ENCODE data around the gene HOXA6. TPM values are rescaled to one million over a fixed set of nuclear protein-coding genes. Genes with fewer than 3 reads are reported as not detected.

The HOXA6 gene
- total RNA-seq, 1 donor from 2014 or later, result not detected

- no peak overlapping the region for H3K4me3 Mint-ChIP-seq
- H3K27me3 Mint-ChIP-seq (ENCODE audit: insufficient read depth), result peaks cover 33% of the 10 kb centered on the region
- intact Hi-C loops (cut with micrococcal nuclease), result no loop called here
- H3K9me3 Mint-ChIP-seq, result no peaks in the 10 kb centered on the region
- H3K27ac Mint-ChIP-seq, result no peak overlapping the region
- H3K36me3 Mint-ChIP-seq (ENCODE audit: low read depth), result peaks cover 3% of the 10 kb centered on the region
- no peak for DNase-seq (ENCODE audit: low spot score)
- H3K4me1 Mint-ChIP-seq (ENCODE audit: low read depth), result peaks cover 33% of the 10 kb centered on the region
Observed at GRCh38 chr7:27137640-27138315, 9.8 kb downstream of the HOXA6 start.

GRCh38 chr7:27134392-27134791, 13.2 kb downstream of the HOXA6 start:
- Mint-ChIP-seq H3K9me3 (no peaks in the 10 kb centered on the region), H3K27ac (peak overlapping the region; percentile 30), H3K4me1 (ENCODE audit: low read depth) (peaks cover 33% of the 10 kb centered on the region), H3K27me3 (ENCODE audit: insufficient read depth) (peaks cover 36% of the 10 kb centered on the region), H3K36me3 (ENCODE audit: low read depth) (peaks cover 3% of the 10 kb centered on the region), H3K4me3 (peak overlapping the region; percentile 56)
- intact Hi-C loops (cut with micrococcal nuclease), result loop anchor here (1.0 to 5.0 kb wide), 5 partner anchors 16 to 1018 kb away; partner anchors contain the start of gene SKAP2
- no peak for DNase-seq (ENCODE audit: low spot score)

GRCh38 chr7:27133409-27134231, 14.0 kb downstream of the HOXA6 start:
- Mint-ChIP-seq H3K9me3 (no peaks in the 10 kb centered on the region), H3K4me3 (peak overlapping the region; percentile 20), H3K36me3 (ENCODE audit: low read depth) (peaks cover 3% of the 10 kb centered on the region), H3K27me3 (ENCODE audit: insufficient read depth) (peaks cover 38% of the 10 kb centered on the region), H3K4me1 (ENCODE audit: low read depth) (peaks cover 33% of the 10 kb centered on the region), H3K27ac (peak overlapping the region; percentile 31)
- no peak for DNase-seq (ENCODE audit: low spot score)
- intact Hi-C loops (cut with micrococcal nuclease), result loop anchor here (1.0 to 5.0 kb wide), 5 partner anchors 17 to 1019 kb away; partner anchors contain the start of gene SKAP2

- intact Hi-C loops (cut with micrococcal nuclease), result loop anchor here (5.0 kb wide), 1 partner anchor 1019 kb away; no protein-coding TSS in a partner anchor
- Mint-ChIP-seq H3K36me3 (ENCODE audit: low read depth) (peaks cover 3% of the 10 kb centered on the region), H3K4me3 (no peak overlapping the region), H3K27ac (no peak overlapping the region), H3K4me1 (ENCODE audit: low read depth) (peaks cover 33% of the 10 kb centered on the region), H3K9me3 (no peaks in the 10 kb centered on the region), H3K27me3 (ENCODE audit: insufficient read depth) (peaks cover 39% of the 10 kb centered on the region)
- DNase-seq (ENCODE audit: low spot score), result no peak
Observed at GRCh38 chr7:27132978-27133377, 14.6 kb downstream of the HOXA6 start.

GRCh38 chr7:27132214-27132613, 15.4 kb downstream of the HOXA6 start:
- Mint-ChIP-seq H3K4me1 (ENCODE audit: low read depth) (peaks cover 33% of the 10 kb centered on the region), H3K27ac (no peak overlapping the region), H3K4me3 (no peak overlapping the region), H3K27me3 (ENCODE audit: insufficient read depth) (peaks cover 46% of the 10 kb centered on the region), H3K9me3 (no peaks in the 10 kb centered on the region), H3K36me3 (ENCODE audit: low read depth) (peaks cover 3% of the 10 kb centered on the region)
- intact Hi-C loops (cut with micrococcal nuclease), result loop anchor here (5.0 kb wide), 1 partner anchor 1020 kb away; no protein-coding TSS in a partner anchor
- DNase-seq (ENCODE audit: low spot score), result no peak

- intact Hi-C loops (cut with micrococcal nuclease), result loop anchor here (5.0 kb wide), 1 partner anchor 1021 kb away; no protein-coding TSS in a partner anchor
- H3K4me3 Mint-ChIP-seq, result peak overlapping the region; percentile 33
- H3K27me3 Mint-ChIP-seq (ENCODE audit: insufficient read depth), result peaks cover 49% of the 10 kb centered on the region
- peaks cover 3% of the 10 kb centered on the region for H3K36me3 Mint-ChIP-seq (ENCODE audit: low read depth)
- no peaks in the 10 kb centered on the region for H3K9me3 Mint-ChIP-seq
- no peak overlapping the region for H3K27ac Mint-ChIP-seq
- H3K4me1 Mint-ChIP-seq (ENCODE audit: low read depth), result peaks cover 33% of the 10 kb centered on the region
- DNase-seq (ENCODE audit: low spot score), result no peak
Observed at GRCh38 chr7:27131390-27131819, 16.2 kb downstream of the HOXA6 start.

GRCh38 chr7:27130540-27131389, 16.8 kb downstream of the HOXA6 start, which contains the start of gene HOXA4:
TSS of gene HOXA4 (minus strand) at chr7:27130757. CDS start at chr7:27130733, 24 bp downstream.
- no peak within 1 kb of the TSS for H3K27ac Mint-ChIP-seq
- intact Hi-C loops (cut with micrococcal nuclease), result loop anchor here (5.0 kb wide), 1 partner anchor 1022 kb away; no protein-coding TSS in a partner anchor
- peak; percentile 67 for DNase-seq (ENCODE audit: low spot score)
- H3K4me3 Mint-ChIP-seq, result peak within 1 kb of the TSS; percentile 51
- peaks cover 27% of the 10 kb centered on the region for H3K4me1 Mint-ChIP-seq (ENCODE audit: low read depth)
- peaks cover 3% of the 10 kb centered on the region for H3K36me3 Mint-ChIP-seq (ENCODE audit: low read depth)
- H3K27me3 Mint-ChIP-seq (ENCODE audit: insufficient read depth), result peaks cover 51% of the 10 kb centered on the region
- no peaks in the 10 kb centered on the region for H3K9me3 Mint-ChIP-seq

- DNase-seq (ENCODE audit: low spot score), result no peak
- Mint-ChIP-seq H3K27me3 (ENCODE audit: insufficient read depth) (peaks cover 53% of the 10 kb centered on the region), H3K27ac (no peak overlapping the region), H3K9me3 (no peaks in the 10 kb centered on the region), H3K36me3 (ENCODE audit: low read depth) (peaks cover 3% of the 10 kb centered on the region), H3K4me3 (peak overlapping the region; percentile 15), H3K4me1 (ENCODE audit: low read depth) (peaks cover 19% of the 10 kb centered on the region)
- intact Hi-C loops (cut with micrococcal nuclease), result loop anchor here (5.0 kb wide), 1 partner anchor 1022 kb away; no protein-coding TSS in a partner anchor
Observed at GRCh38 chr7:27129729-27130539, 17.6 kb downstream of the HOXA6 start.

GRCh38 chr7:27128776-27129728, 18.5 kb downstream of the HOXA6 start:
- Mint-ChIP-seq H3K27me3 (ENCODE audit: insufficient read depth) (peaks cover 54% of the 10 kb centered on the region), H3K27ac (no peak overlapping the region), H3K4me3 (peak overlapping the region; percentile 15), H3K4me1 (ENCODE audit: low read depth) (peaks cover 10% of the 10 kb centered on the region), H3K9me3 (no peaks in the 10 kb centered on the region), H3K36me3 (ENCODE audit: low read depth) (peaks cover 3% of the 10 kb centered on the region)
- DNase-seq (ENCODE audit: low spot score), result no peak
- intact Hi-C loops (cut with micrococcal nuclease), result no loop called here

- Mint-ChIP-seq H3K4me3 (no peak overlapping the region), H3K27me3 (ENCODE audit: insufficient read depth) (peaks cover 47% of the 10 kb centered on the region), H3K4me1 (ENCODE audit: low read depth) (peaks cover under 1% of the 10 kb centered on the region), H3K27ac (no peak overlapping the region), H3K36me3 (ENCODE audit: low read depth) (no peaks in the 10 kb centered on the region), H3K9me3 (no peaks in the 10 kb centered on the region)
- intact Hi-C loops (cut with micrococcal nuclease), result no loop called here
- no peak for DNase-seq (ENCODE audit: low spot score)
Observed at GRCh38 chr7:27128034-27128433, 19.5 kb downstream of the HOXA6 start.

All from activated T-helper 1 cell treated with anti-CD3 and anti-CD28 coated beads, Interleukin-12 subunit alpha, Interleukin-12 subunit beta, Interleukin-2, Interleukin-4 antibody, amounts not matched to agents 30 ng/mL and 10 ng/mL and 1 ng/mL, durations not matched to agents 14 hours and 24 hours and 36 hours (primary cell).